GM21528 (cell line): Measurements from ENCODE around the gene PACRG.
"Not testable (repeated sequence)": the region's sequence is repeated elsewhere in the genome, so short reads cannot be mapped to it uniquely, and the experiment has no call there.

Experiments
- ATAC-seq: cut with Tn5 transposase; IDR thresholded peaks from one replicate; pipeline ENCODE4 v1.9.1; 2021; ENCODE audit warnings: mild to moderate bottlenecking, moderate library complexity; ENCODE audit not compliant: unreplicated experiment, low FRiP score

Gene PACRG

GRCh38 chr6:162976141-162976540 is 248.4 kb downstream of the PACRG start:
- no peak for ATAC-seq

GRCh38 chr6:162983234-162983633 is 255.5 kb downstream of the PACRG start:
- ATAC-seq = not testable (repeated sequence)

GRCh38 chr6:162998777-162999176 is 271.0 kb downstream of the PACRG start:
- no peak for ATAC-seq

GRCh38 chr6:162999575-163000285 is 272.0 kb downstream of the PACRG start:
- no peak for ATAC-seq

DNA sequence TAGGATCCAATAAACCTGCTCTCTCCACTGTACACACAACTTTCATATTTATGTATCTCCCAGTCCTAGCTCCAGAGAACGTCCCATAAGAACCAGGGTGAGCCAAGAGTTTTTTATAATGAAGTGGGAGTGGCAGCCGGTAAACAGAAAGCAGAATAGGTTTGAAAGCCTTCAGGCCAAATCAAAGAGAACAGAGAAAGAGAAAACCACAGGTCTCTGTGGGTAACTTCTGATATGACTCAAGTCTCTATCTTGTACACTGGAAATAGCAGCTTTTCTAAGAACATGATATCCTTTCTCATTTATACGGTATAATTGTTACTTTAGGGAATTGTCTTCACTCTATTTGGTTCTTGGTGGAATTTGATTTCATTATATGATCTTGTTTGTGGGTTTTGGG is 273.6 kb downstream of the PACRG start:
- ATAC-seq = peak; percentile 97

DNA sequence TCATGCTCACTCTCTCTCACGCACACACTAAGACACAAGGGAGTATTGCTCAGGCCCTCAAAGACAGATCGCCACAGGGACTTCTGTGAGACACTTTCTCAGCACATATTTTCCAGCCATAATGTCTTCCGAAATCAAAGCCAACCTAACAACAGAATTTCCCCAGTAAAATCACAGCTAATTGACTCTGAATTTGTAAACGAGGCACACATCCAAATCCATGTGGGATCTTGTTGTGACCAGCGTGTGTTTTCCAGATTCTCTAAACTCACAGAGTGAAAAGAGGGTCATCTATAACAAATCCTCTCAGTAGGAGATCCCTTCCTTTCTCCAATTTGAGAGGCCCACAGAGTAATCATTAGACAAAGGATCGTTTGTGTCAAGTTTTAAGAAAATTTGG is 280.4 kb downstream of the PACRG start:
- ATAC-seq = no peak

DNA sequence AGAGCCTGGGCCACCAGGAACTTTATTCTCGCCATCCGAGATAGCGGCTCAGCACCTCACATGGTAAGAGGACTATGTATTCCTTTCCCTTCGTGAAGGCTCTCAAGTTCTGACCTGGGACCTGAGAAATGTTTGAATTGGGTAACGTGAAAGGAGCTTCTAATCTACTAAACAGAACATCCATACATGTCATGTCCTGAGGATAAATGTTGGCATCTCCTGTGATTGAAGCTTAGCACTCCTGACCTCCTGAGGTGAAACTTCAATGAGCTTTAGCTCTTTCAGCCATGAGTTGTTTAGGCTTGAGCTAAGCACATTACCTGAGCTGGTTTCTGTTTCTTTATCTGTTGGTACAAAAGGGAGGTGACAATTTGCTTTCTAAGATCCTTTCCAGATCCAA is 280.9 kb downstream of the PACRG start:
- ATAC-seq = no peak

GRCh38 chr6:163010145-163010544 is 282.4 kb downstream of the PACRG start:
- no peak for ATAC-seq

DNA sequence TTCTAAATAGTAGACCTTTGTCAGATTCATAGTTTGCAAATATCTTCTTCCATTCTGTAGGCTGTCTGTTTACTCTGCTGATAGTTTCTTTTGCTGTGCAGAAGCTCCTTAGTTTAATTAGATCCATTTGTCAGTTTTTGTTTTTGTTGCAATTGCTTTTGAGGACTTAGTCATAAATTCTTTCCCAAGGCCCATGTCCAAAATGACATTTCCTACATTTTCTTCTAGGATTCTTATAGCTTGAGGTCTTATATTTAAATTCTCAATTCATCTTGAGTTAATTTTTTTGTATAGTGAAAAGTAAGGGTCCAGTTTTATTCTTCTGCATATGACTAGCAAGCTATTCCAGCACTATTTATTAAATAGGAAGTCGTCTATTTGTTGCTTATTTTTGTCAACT is 287.0 kb downstream of the PACRG start:
- no peak for ATAC-seq

- no peak for ATAC-seq
Observed at GRCh38 chr6:163017801-163018200, 290.0 kb downstream of the PACRG start.

DNA sequence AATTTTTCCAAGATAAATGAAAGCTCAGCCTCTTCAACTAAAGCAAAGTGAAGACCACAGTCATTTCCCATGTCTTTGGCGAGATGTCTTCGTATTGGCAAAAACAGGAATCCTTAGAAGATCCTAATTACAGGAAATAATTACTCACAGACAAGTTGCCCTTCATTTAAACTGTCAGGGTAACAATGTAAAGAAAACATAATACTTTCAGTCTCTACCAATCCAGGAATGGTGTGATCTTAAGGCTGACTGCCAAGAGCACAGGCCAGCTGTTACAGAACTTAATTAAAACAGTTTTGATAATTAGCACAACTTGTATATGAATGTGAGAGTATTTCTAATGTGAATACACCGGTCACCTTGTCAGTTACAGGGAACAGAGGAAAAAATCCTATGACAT is 292.2 kb downstream of the PACRG start:
- ATAC-seq = no peak

- no peak for ATAC-seq
Observed at GRCh38 chr6:163021054-163021453, 293.3 kb downstream of the PACRG start.

DNA sequence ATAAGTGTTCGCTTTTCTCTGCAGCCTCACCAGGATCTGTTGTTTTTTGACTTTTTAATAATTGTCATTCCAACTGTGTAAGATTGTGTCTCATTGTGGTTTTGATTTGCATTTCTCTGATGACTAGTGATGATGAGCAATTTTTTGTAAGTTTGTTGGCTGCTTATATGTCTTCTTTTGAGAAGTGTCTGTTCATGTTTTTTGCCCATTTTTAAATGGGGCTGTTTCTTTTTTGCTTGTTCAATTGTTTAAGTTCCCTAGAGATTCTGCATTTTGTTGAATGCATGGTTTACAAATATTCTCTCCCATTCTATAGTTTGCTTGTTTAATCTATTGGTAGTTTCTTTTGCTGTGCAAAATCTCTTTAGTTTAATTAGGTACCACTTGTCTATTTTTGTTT is 295.9 kb downstream of the PACRG start:
- ATAC-seq = no peak

GRCh38 chr6:163026893-163027292 is 299.1 kb downstream of the PACRG start:
- no peak for ATAC-seq

DNA sequence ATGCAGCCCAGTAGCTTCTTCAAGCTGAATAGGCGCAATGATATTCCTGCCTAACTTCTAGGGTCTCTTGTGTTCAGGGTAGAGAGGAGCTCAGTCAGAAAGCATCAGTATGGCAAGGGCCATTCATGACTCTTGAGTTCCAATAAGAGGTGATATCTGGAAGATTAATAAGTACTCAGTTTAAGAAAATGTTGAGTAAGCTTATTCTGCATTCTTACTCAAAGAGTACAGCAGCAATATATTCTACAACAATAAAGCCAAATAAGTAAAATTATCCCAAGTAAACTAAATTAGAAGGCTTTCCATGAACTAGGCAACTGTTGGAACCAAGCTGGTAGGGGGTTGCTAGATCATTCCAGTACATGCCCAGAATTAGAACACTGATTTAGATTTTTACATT is 303.2 kb downstream of the PACRG start:
- no peak for ATAC-seq

DNA sequence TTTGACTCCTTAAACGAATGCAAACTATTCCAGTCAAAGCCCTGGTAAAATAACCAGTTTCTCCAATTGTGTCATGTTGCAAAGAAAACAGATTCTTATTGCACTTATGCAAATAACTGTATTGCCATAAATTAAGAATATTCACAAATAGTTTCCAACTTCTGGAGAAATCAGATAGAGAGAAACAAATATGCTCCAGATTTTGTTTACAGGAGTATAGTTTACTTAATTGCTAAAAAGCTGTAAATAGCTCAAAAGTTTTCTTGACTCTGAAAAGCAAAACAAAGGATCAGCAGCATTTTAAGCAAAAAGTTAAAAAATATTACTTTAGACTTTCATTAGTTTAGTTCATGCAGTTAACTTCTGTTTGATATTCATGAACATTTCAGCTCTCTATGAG is 304.2 kb downstream of the PACRG start:
- ATAC-seq = no peak

- no peak for ATAC-seq
Observed at GRCh38 chr6:163036160-163036645, 308.4 kb downstream of the PACRG start.

DNA sequence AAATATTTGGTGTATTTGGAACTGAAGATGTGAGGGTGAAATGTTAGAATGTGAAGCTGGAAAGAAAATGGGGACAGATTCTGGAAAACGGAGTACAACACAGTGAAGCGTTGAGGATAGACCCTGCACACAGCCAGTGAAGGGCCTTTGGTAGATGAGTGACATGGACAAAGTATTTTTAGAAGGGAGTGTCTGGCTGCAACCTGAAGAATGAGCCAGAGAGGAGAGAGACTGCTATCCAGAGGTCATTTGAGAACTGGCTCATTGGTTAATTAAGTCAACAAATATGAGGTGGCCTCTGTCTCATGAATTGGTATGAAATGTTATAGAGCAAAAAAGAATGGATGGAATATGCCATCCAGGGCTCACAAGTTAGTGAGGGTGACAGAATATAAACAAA is 310.5 kb downstream of the PACRG start:
- no peak for ATAC-seq

- no peak for ATAC-seq
Observed at GRCh38 chr6:163048345-163048744, 320.6 kb downstream of the PACRG start.

- ATAC-seq = no peak
Observed at GRCh38 chr6:163053667-163054344, 326.0 kb downstream of the PACRG start.

GRCh38 chr6:163054641-163055040 is 326.9 kb downstream of the PACRG start:
- no peak for ATAC-seq

GRCh38 chr6:163057260-163057659 is 329.5 kb downstream of the PACRG start:
- no peak for ATAC-seq
